Smooth muscle cell (in vitro differentiated cells): ENCODE measurements around the gene DAPP1. TPM values are rescaled to one million over a fixed set of nuclear protein-coding genes. Genes with fewer than 3 reads are reported as not detected.
A peak's percentile ranks its signal among the peaks of the same experiment; 100 is the strongest.

Experiments
- DNase-seq: peaks from one replicate; lab custom pipeline; 2025; ENCODE audit not compliant: unreplicated experiment; lab: John Stamatoyannopoulos, UW
- H2AFZ ChIP-seq: fragments of 200-600 bp; sonication (generic); 2 replicates; pipeline ENCODE4 v1.6.0; 2016; ENCODE audit warnings: antibody characterized with exemption, low read depth, mild to moderate bottlenecking
- H3F3A ChIP-seq: fragments of 200-600 bp; sonication (generic); 2 replicates; pipeline ENCODE4 v1.6.0; 2017; ENCODE audit warnings: antibody characterized with exemption, low read depth
- H3K27ac ChIP-seq: fragments of 200-600 bp; sonication (generic); 2 replicates; pipeline ENCODE4 v1.5.1; 2016; ENCODE audit warnings: low read depth, mild to moderate bottlenecking
- H3K27me3 ChIP-seq: fragments of 200-600 bp; sonication (generic); 2 replicates; pipeline ENCODE4 v1.6.1; 2016; ENCODE audit warnings: low read depth, mild to moderate bottlenecking
- H3K36me3 ChIP-seq: fragments of 200-600 bp; sonication (generic); 2 replicates; pipeline ENCODE4 v1.5.1; 2016; ENCODE audit warnings: low read depth
- H3K4me1 ChIP-seq: fragments of 200-600 bp; sonication (generic); 2 replicates; pipeline ENCODE4 v1.5.1; 2016; ENCODE audit warnings: low read depth
- H3K4me2 ChIP-seq: fragments of 200-600 bp; sonication (generic); 2 replicates; pipeline ENCODE4 v1.6.0; 2016; ENCODE audit warnings: mild to moderate bottlenecking
- H3K4me3 ChIP-seq: fragments of 200-600 bp; sonication (generic); 2 replicates; pipeline ENCODE4 v1.5.1; 2016; ENCODE audit warnings: mild to moderate bottlenecking
- H3K79me2 ChIP-seq: fragments of 200-600 bp; sonication (generic); 2 replicates; pipeline ENCODE4 v1.6.0; 2016; ENCODE audit warnings: low read depth, mild to moderate bottlenecking
- H3K9ac ChIP-seq: fragments of 200-600 bp; sonication (generic); 2 replicates; pipeline ENCODE4 v1.6.0; 2016; ENCODE audit warnings: low read depth
- H3K9me3 ChIP-seq: fragments of 200-600 bp; sonication (generic); replicated peaks from 2 replicates; pipeline ENCODE4 v1.5.1; 2016; ENCODE audit warnings: low read depth
- H4K20me1 ChIP-seq: fragments of 200-600 bp; sonication (generic); 2 replicates; pipeline ENCODE4 v1.6.0; 2016; ENCODE audit warnings: low read depth
- WGBS: methylation state at CpG from one replicate; pipeline ENCODE4 v1.1.7; 2016; ENCODE audit warnings: low lambda C conversion rate; 5-methylcytosine and 5-hydroxymethylcytosine counted together
- polyA plus RNA-seq: library from polyadenylated mRNA; unstranded; fragments of >200 nt; fragmentation: Nextera tagmentation; extraction: Ambion mirVana; gene quantifications from 2 replicates; pipeline ENCODE4 v1.2.1, GENCODE V29; 2016
- total RNA-seq: library from RNA; depleted of rRNA; stranded (reverse); fragments of >200 nt; gene quantifications from 2 replicates; pipeline ENCODE4 v1.2.3, GENCODE V29; 2014
- TF ChIP-seq, protein P1 (sequence below): fragments of 200-600 bp; sonication (generic); IDR thresholded peaks from 2 replicates; pipeline ENCODE4 v1.5.1; 2017; ENCODE audit warnings: borderline replicate concordance, mild to moderate bottlenecking, antibody characterized with exemption; ENCODE audit not compliant: insufficient read depth, poor library complexity, severe bottlenecking

The DAPP1 gene
- total and polyA plus RNA-seq, 2 experiments from 2014 or later: 1.0 to 7.9 TPM

DNA sequence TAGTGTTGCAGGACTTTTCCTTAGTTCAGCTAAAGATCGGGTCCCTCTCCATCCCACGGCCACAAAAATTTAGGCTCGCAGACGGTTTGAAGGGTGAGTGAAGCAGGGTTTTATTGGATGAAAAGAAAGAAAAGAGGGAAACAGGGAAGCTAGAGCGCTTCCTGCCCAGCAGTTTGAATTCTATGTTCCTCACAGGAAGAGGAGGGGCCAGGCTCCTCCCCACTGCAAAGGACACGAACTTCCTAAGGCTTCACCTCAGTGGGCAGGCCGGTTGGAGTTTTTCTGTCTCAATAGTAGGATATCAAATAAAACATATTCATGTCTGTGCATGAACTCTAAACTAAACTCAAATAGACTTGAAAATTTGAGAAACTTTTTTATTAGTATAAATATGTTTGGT, 27.4 kb downstream of the DAPP1 start:
- H3K9me3 ChIP-seq: no peaks in the 10 kb centered on the region
- no peak overlapping the region for H3K4me2 ChIP-seq
- no peak overlapping the region for H3K27ac ChIP-seq
- 86% methylated on average over 7 of the region's 7 CpGs for WGBS
- H3K9ac ChIP-seq: no peak overlapping the region
- no peak for DNase-seq
- peak overlapping the region; percentile 4 for H2AFZ ChIP-seq
- H3K79me2 ChIP-seq: no peaks in the 10 kb centered on the region
- no peaks in the 10 kb centered on the region for H3K4me1 ChIP-seq
- no peaks in the 10 kb centered on the region for H3K36me3 ChIP-seq
- no peaks in the 10 kb centered on the region for H3F3A ChIP-seq
- TF ChIP-seq, protein P1, sequence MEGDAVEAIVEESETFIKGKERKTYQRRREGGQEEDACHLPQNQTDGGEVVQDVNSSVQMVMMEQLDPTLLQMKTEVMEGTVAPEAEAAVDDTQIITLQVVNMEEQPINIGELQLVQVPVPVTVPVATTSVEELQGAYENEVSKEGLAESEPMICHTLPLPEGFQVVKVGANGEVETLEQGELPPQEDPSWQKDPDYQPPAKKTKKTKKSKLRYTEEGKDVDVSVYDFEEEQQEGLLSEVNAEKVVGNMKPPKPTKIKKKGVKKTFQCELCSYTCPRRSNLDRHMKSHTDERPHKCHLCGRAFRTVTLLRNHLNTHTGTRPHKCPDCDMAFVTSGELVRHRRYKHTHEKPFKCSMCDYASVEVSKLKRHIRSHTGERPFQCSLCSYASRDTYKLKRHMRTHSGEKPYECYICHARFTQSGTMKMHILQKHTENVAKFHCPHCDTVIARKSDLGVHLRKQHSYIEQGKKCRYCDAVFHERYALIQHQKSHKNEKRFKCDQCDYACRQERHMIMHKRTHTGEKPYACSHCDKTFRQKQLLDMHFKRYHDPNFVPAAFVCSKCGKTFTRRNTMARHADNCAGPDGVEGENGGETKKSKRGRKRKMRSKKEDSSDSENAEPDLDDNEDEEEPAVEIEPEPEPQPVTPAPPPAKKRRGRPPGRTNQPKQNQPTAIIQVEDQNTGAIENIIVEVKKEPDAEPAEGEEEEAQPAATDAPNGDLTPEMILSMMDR: no peak
- no peaks in the 10 kb centered on the region for H4K20me1 ChIP-seq
- no peaks in the 10 kb centered on the region for H3K27me3 ChIP-seq
- no peak overlapping the region for H3K4me3 ChIP-seq

DNA sequence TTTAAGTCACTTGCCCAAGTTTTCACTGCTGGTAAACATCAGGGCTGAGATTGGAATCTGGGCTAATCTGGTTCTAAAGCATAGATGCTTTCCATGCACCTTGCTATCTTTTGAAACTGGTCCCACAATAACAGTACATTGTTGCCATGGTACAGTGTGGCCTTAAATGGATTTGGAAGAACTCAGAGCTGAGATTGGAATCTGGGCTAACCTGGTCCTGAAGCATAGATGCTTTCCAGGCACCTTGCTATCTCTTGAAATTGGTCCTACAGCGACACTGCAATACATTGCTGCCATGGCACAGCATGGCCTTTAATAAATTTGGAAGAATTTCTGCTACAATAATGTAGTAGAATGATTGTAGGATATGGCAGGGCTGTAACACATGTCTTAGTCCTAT, 28.6 kb downstream of the DAPP1 start:
- Histone ChIP-seq H3K4me2 (no peak overlapping the region), H3K4me1 (no peaks in the 10 kb centered on the region), H2AFZ (no peak overlapping the region), H4K20me1 (no peaks in the 10 kb centered on the region), H3F3A (no peaks in the 10 kb centered on the region), H3K27me3 (no peaks in the 10 kb centered on the region), H3K36me3 (no peaks in the 10 kb centered on the region), H3K27ac (no peak overlapping the region), H3K79me2 (no peaks in the 10 kb centered on the region), H3K4me3 (no peak overlapping the region), H3K9ac (no peak overlapping the region), H3K9me3 (no peaks in the 10 kb centered on the region)
- DNase-seq: no peak
- WGBS: 86% methylated on average over 1 of the region's 1 CpG
- TF ChIP-seq, protein P1: no peak

DNA sequence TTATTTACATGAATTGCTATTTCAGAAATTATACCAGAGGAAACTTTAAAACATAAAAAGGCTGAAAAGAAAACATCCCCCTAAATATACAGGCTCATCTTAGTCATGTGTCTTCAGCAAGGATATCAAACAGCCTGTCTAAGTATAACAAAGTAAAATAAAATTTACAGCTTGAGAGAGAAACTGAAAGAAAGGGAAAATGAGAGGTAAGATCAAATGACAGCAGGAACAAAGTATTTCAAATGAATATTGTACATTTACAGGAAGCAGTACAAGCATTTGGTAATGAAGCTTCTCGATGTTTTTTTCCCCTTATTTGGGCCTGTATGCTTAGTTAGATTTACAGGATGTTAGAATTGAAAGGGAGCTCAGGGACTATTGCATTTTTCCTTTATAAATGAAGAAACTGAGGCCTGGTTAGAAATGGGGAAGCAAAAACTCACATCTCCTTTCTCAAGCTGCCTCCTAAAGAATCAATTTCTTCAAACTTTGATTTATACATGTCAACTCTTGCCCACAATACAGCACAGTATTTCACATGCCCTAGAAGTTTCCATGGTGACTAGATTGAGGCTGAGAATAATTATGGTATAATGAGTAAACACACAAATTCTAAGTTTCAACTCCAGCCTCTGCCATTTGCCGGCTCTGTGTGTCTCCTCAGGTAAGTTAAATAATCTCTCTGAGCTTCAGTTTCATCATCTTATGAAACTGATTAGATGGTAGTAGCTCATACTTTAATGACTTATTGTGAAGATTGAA, 29.3 kb downstream of the DAPP1 start:
- Histone ChIP-seq H3F3A (no peaks in the 10 kb centered on the region), H3K27ac (no peak overlapping the region), H3K79me2 (no peaks in the 10 kb centered on the region), H3K9ac (no peak overlapping the region), H4K20me1 (no peaks in the 10 kb centered on the region), H3K4me2 (no peak overlapping the region), H3K4me3 (no peak overlapping the region), H3K4me1 (no peaks in the 10 kb centered on the region), H2AFZ (peak overlapping the region; percentile 37), H3K9me3 (no peaks in the 10 kb centered on the region), H3K27me3 (no peaks in the 10 kb centered on the region), H3K36me3 (no peaks in the 10 kb centered on the region)
- TF ChIP-seq, protein P1: no peak
- DNase-seq: no peak
- WGBS: 90% methylated on average over 2 of the region's 2 CpGs

DNA sequence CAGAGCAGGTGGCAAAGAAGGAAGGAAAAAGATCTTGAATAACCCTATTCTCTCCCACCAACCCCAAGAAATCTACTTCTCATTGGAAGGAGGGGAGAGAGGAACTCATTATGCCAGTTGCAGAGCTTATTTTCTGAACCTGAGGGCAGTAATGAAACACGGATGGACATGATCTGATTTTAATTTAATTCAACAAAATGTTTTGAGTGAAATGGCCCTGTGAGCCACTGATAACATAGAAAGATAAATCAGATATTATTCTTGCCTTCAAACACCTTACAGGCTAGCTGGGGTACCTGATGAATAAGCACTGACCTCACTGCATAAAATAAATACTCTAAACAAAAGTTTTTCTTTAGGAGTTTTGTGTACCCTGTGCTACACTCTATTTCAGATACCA, 30.3 kb downstream of the DAPP1 start:
- Histone ChIP-seq H3K27me3 (no peaks in the 10 kb centered on the region), H3K4me1 (no peaks in the 10 kb centered on the region), H3K79me2 (no peaks in the 10 kb centered on the region), H3K36me3 (no peaks in the 10 kb centered on the region), H4K20me1 (no peaks in the 10 kb centered on the region), H2AFZ (no peak overlapping the region), H3K9ac (no peak overlapping the region), H3K4me2 (no peak overlapping the region), H3K4me3 (no peak overlapping the region), H3K27ac (no peak overlapping the region), H3F3A (no peaks in the 10 kb centered on the region), H3K9me3 (no peaks in the 10 kb centered on the region)
- no peak for DNase-seq
- WGBS: 77% methylated on average over 1 of the region's 1 CpG
- TF ChIP-seq, protein P1: no peak
